Iris pigment epithelial cell (primary cell): ENCODE measurements around the gene RFWD3.

Experiments
- DNase-seq: peaks from one replicate; pipeline ENCODE4 v3.0.0-alpha.2; 2011; ENCODE audit warnings: low read depth

RFWD3 gene

DNA sequence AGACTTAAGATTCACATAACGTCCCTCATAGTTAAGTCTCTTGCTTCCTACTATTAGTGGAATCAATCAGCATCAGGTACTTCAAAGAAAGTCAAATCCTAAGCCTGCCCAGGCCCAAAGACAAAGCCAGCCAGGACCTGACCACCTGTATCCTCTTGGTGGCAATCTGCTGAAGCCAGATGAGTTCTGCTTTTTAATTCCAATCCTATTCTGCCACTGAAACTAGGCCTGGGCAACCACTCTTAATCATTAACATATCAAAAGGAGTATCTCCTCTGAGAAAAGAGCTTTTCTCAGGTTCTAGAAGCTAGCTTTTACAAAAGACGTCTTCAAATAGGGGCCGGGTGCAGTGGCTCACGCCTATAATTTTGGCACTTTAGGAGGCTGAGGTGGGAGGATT, 44.7 kb downstream of the RFWD3 start:
- no peak for DNase-seq

DNA sequence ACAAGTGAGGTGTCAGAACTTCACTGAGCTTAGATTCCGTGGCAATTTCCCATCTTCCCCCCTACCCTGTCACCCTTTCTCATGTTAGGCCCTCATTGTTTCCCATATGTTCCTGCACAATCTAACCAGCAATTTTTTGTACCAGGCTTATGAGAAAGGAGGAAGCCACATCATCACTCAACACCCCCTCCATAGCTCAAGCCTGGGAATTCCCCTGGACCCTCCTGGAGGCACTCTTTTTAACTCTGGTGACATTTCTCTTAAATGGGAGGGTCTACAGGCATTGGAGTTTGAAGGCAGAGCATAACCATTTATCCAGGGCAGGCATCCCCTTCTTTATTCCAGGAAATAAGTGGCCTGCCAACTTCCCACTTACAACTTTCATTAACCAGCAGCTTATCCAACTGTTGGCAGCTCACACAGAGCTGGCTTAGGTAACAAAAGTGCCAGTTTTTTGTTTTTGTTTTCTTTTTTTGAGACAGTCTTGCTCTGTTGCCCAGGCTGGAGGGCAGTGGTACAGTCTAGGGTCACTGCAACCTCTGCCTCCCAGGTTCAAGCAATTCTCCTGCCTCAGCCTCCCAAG, 49.4 kb downstream of the RFWD3 start:
- no peak for DNase-seq

DNA sequence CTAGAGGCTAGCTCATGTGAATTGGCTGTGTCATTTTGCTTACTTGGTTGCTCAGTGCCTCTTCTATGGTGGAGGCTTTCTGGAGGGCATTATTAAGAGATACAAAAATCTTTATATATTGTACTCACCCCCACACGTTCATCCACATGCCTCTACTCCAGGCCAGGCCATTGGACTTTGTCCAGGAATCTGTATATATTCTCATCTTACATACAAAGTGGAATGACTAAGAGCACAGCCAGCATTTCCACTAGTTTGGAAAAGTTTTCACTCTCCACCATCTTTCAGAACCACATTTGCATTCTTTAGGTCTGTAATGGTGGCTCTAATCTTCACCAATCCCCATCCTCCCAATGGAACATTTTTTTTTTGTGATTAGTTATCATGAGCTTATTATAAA, 55.0 kb downstream of the RFWD3 start:
- DNase-seq: peak; percentile 88

DNA sequence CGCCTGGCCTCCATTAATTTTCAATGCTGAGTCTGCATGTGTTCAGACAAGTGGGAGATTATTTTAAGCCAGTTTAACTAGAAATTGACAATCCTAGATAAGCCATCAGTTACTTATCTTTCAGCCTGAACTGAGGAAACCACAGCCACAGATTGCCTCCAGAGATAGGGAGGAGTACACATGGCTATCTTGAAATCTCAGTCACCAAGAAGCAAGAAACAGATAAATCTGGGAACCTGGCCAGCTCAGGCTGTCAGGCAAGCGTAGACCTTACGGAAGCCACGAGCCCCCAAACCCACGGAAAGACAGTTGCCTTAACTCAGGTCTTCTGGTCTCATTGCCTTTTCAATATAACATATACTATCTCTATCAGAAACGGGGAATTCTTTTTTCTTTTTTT, 57.7 kb downstream of the RFWD3 start:
- DNase-seq: no peak

DNA sequence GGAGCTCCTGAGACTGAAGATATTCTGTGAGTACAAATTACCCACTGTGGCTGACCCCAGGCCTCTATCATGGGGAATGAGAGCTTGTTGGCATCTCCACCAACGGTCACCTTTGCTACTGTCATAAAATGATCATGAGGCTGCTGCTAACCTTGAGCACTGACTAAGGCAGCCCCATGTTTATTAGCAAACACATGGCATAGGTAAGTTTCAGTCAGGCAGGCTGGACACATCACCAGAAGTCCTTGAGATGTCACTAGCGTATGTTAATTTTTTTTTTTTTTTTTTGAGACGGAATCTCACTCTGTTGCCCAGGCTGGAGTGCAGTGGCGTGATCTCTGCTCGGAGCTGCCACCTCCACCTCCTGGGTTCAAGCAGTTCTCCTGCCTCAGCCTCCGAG, 58.3 kb downstream of the RFWD3 start:
- DNase-seq: no peak

DNA sequence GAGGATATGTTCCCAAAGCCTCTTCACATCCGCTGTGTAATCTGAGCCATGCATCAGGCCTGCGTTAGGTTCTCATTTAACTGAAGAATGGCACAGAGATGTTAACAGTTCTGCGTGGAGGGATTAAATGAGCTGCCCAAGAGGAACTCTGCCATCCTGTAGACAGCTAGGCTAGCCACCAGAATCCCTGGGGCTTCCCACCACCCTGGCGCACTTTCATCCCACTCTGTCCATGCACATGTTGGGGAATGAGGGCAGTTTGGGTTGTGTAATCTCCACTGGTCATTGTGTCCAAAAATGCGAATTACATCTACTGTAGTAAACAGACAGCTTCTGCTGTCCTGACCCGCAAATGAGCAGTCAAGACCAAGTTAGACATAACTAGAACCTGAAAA, 58.7 kb downstream of the RFWD3 start:
- peak; percentile 65 for DNase-seq

DNA sequence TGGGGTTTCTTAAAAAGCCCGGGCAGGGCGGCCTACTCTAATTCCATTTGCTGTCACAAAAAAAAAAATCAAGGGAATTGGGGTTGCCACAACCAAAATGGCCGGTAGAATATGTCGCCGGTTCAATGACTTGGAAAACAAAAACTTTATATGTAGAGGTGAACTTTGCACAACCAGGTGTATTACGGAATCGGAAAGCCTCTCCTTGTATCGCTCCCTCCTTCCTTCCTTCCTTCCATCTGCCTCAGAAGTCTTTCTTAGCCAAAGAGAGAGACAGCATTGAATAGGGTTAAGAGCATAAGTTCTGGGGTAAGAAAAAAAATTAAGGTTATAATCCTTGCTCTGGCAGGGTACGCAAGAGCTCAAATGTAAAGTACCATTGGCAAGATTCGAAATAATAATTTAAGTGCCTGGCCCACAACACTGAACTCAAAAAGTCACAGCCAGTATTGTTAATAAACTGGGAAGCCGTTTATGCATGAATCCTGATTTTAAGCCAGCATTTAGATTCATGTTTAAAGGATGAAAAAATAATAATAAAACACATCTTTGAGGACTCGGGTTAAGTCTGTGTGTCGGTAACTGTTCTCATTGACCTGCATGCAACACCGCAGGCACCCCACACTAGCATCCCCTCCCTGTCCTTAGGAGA, 59.2 kb downstream of the RFWD3 start:
- DNase-seq: no peak

DNA sequence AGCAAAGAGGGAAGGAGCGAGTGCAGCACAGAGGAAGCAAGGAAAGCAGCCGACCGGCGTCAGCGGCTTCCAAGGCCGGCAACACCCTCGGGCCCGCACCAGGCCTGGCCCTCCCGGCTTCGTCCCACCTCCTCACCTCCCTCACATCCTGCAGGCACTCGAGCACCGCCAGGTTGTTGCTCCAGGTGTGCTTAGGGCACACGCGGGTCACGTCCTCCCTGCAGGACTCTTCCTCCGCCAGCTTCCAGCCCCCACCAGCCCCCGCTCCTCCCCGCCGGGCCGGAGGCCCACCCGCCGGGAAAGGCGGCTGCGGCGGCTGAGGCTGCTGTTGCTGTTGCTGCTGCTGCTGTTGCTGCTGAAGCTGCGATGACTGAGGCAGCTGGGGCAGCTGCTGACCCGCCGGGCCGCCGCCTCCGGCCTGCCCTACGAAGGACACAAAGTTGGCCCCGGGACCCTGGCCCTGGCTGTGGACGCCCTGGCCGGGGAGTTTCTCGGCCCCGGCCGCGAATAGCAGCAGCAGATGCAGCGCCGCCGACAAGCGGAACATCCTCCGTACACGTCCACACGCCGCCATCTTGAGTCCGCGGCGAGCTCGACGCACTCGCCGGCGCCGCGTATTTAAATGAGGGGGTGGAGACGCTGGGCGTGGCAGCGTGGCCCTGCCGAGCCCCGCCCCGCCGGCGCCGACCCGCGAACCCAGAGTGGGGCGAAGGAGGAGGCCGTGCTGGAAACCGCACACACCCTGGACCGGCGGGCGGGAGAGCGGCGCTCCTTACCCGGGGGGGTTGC, 60.0 kb downstream of the RFWD3 start, which contains the start of gene GLG1:
TSS of gene GLG1 (minus strand) at position 594 of the 789 bp plus-strand sequence. CDS start at position 574, 20 bp downstream.
- DNase-seq: peak; percentile 93

DNA sequence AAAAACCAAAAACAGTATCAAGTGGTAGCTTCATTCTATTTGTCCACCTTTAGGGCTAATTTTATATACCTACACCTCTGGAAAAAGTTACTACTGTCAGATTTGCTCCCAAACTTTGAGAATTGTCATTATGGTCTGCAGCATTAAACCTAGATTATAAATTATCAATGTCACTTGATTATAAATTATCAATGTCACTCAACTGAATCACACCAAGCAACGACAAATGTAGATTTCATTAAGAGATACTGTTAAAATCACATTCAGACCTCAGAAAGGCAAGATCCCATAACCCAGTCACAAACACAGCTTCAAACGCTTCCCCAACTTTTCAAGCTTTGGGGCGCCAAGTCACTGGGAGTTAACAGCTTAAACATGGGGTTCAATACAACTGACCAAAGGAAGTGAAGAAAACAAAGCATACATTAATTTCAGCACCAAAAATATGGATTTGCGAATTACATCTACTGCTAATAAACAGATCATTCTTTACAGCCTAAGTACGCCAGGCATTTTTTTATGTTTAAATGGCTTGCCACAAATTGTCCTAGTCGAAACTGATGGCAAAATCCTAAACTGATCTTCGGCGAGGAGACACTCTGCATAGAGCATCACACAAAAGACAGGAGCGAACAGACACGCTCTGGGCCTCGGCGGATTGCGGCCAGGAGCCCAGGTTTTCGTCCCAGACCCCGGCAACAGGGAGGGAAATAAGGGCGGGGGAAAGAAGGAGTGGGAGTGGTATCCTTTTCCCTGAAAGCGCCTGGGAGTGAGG, 60.7 kb downstream of the RFWD3 start:
- no peak for DNase-seq

DNA sequence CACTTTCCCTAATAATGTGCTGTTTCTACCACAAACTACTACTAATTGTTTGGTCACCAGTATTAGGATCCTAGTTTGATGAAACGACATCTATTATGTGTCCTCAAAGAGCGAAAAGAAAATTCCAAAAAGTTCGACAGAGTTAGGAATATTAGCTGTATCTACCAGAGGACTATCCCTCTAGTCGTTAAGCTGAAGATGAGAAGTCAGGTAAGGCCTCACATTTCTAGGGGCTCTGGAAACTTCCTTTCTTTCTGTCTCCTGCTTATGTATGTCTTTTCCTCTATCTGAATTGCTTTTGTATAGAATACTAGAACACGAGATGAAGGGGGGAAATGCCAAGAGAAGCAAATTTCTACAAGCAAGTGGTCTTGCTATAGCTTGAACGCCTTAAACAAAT, 61.3 kb downstream of the RFWD3 start:
- DNase-seq: no peak

DNA sequence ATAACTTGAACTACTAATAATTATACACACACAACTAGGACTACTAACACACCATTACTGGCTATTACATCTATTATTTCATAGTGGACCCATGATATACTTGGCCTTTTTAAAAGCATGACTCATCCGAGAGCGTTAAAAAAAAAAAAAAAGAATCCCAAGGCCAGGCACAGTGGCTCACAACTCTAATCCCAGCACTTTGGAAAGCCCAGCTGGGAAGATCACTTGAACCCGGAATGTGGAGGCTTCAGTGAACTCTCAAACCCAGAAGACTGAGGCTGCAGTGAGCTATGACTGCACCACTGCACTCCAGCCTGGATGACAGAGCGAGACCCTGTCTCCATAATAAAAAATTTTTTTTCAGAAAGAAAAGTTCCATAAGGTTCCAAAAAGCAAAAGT, 62.8 kb downstream of the RFWD3 start:
- peak; percentile 44 for DNase-seq

DNA sequence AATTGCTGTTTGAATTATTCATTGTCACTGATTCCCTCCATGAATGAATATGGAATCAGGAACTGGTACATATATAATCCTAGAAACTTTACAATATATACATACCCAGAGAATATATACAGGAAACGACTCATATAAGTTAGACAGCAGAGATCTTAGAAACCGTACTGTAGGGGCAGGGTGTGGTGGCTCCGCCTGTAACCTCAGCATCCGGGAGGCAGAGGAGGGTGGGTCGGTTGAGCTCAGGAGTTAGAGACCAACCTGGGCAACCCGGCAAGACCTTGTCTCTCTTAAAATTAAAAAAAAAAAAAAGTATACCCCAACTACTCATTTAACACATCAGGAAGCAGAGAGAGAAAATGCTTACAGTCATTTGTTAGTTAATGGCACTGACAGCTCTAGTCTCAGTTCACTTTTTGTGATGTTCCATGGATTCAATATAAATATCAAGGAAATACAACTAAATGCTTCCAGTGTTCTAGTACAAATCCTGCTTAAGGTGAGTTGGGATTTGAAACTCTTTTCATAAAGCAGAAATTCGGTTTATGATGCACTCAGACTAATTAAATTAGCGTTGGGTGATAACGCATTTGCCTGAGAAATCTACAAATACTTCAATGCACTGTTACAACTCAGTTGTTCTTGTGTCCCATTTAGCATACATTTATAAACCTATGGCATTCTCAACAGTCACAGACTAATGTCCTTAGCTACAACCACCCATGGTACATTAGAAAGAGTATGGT, 65.4 kb downstream of the RFWD3 start:
- DNase-seq: no peak

DNA sequence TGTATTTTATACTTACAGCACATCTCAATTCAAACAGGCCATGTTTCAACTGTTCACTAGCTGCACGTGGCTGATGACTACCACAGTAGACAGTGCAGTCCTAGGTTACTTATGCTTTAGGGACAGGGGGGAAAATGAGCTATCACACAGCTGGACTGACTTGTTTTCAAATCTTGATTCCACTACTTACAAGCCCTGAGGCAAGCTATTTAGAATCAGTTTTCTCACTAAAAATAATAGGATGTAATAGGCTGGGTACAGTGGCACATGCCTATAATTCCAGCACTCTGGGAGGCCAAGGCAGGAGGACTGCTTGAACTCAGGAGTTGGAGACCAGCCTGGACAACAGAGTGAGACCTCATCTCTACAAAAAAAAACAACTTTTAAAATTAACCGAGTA, 70.1 kb downstream of the RFWD3 start:
- no peak for DNase-seq

DNA sequence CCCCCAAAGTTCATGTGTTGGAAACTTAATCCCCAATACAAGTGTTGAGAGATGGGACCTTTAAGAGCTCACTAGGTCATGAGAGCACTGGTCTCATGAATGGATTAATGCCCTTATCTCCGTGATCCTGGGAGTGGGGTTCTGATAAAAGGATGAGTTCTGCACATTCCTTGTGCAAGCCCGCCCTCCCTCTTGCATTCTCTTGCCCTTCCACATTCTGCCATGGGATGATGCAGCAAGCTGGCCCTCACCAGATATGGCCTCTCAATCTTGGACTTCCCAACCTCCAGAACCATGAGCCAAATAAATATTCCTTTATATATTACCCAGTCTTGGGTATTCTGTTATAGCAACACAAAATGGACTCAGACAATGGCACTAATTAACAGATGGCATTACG, 73.8 kb downstream of the RFWD3 start:
- no peak for DNase-seq

DNA sequence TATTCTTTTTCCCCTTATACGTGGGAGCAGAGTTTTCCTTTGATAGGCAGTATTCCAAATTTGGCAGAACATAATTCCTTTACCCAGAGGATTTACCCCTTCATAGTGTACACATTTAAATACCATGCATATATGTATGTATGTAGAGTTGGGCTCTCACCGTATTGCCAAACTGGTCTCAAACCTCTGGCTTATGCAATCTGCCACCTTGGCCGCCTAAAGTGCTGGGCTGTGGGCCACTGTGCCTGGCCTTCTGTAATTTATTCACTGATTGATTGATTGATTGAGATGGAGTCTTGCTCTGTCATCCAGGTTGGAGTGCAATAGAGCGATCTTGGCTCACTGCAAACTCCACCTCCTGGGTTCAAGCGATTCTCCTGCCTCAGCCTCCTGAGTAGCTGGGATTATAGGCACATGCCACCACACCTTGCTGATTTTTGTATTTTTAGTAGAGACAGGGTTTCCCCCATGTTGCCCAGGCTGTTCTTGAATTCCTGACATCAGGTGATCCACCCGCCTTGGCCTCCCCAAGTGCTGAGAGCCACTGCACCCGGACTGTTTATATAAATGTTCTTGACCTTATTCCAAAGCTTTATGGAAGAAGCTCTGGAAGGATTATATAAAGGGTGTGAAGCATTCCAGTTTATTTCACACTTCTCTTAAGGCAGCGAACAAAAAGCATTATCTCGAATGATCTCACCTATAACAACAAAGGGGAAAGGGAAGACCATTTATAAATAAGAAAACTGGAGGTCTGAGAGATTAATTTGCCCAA, 74.6 kb downstream of the RFWD3 start:
- no peak for DNase-seq

DNA sequence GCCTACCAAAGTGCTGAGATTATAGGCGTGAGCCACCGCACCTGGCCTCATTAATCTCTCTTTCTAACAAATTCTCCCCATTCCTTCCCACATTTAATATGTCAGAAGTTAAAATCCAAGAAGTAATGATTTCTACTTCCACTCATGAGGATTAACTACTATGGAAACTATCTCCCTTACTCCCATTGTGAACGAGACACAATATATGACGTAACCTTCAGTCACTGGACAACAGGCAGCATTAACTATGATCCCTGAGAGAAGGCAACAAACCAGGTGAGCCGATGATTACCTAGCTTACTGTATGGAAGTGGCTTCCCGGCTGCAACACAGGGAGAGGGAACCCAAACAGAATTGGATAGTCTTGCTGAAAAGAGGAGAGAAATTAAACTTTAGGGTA, 79.7 kb downstream of the RFWD3 start:
- DNase-seq: no peak

DNA sequence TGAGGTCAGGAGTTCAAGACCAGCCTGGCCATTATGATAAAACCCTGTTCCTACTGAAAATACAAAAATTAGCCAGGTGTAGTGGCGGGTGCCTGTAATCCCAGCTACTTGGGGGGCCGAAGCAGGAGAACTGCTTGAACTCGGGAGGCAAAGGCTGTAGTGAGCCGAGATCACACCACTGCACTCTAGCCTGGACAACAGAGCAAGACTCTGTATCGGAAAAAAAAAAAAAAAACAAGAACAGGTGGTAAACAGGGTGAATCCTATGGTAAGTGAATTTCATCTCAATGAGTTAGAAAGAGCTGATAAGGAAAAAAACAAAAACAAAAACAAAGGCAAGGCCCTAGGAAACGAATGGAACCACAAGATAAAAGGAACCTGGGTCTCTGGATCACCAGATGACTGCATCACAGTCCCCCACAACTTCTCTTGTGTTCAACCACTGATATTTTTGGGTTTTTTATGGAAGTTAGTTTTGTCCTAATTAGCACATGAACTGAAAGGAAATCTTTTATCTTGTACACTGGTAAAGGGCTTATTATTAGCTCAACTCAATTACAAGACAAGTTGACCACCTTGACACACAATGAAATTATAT, 80.7 kb downstream of the RFWD3 start:
- no peak for DNase-seq

DNA sequence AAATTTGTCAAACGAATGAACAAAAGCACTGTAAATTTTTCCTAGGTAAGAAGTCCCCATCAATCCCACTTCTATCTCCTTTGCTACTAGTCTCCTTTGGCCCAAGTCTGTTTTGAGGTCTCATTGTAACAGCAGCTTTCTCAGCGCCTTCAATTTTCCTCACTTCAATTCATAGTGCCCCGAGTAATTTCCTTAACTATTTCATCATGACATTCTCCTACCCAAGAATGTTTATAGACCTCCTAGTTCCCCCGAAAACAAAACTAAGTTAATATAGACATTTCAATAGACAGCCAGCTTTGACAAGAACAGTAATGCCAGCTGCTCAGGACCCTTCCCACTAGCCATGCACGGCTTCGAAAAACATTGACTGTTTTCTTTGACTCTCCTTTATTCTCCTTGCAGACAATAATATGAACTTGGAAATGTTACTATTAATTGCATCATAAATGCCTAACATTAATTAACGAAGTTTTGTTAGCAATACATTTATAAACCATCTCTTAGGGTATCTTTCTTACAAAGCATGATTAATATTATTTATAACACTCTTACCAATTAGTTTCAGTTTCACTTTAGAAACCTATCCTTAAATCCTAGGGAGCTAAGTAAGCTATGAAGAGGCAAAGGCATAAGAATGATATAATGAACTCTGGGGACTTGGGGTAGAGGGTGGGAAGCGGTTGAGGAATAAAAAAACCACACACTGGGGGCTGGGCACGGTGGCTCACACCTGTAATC, 82.6 kb downstream of the RFWD3 start:
- DNase-seq: no peak

DNA sequence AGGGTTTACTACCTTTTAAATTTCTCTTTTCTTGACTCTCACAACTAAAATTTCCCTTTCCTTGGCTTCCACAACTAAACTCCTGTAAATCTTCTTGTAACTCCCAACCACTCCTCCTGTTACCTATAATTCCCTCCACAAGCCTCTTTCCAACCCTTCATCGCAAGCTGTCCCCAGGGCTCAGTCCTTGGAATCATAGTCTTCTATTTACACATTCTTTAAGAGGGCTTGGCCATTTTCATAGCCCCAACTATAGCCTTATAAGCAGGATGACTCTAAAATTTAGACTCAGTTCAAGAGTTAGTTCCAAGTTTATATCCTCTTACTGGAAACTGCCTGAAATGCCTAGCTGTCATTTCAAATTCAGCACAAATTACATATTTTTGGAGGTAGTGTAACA, 83.7 kb downstream of the RFWD3 start:
- no peak for DNase-seq

DNA sequence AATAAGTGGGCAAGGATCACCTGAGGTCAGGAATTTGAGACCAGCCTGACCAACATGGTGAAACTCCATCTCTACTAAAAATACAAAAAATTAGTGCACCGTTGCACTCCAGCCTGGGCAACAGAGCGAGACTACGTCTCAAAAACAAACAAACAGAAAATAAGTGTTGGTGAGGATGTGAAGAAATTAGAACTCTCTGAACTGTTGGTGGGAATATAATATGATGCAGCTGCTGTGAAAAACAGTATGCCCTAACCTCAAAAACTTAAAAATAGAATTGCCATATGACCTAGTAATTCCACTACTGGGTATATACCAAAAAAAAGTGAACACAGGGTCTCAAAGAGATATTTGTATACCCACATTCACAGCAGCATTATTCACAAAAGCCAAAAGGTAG, 85.8 kb downstream of the RFWD3 start:
- no peak for DNase-seq
